HG02642 (cell line): ENCODE data around the gene ARHGEF26.
A peak's percentile ranks its signal among the peaks of the same experiment; 100 is the strongest.
"Not testable (repeated sequence)": the region's sequence is repeated elsewhere in the genome, so short reads cannot be mapped to it uniquely, and the experiment has no call there.

Source experiments
- ATAC-seq: cut with Tn5 transposase; IDR thresholded peaks from one replicate; pipeline ENCODE4 v1.9.1; 2021; ENCODE audit warnings: mild to moderate bottlenecking; ENCODE audit not compliant: unreplicated experiment, poor library complexity

Gene ARHGEF26

GRCh38 chr3:154120961-154121700 lies at the start of gene ARHGEF26:
Gene ARHGEF26 (plus strand): TSS chr3:154121390. CDS start chr3:154121993, 603 bp downstream.
- peak; percentile 77 for ATAC-seq

GRCh38 chr3:154074966-154075365 lies 46.2 kb upstream of the ARHGEF26 start:
- no peak for ATAC-seq

DNA sequence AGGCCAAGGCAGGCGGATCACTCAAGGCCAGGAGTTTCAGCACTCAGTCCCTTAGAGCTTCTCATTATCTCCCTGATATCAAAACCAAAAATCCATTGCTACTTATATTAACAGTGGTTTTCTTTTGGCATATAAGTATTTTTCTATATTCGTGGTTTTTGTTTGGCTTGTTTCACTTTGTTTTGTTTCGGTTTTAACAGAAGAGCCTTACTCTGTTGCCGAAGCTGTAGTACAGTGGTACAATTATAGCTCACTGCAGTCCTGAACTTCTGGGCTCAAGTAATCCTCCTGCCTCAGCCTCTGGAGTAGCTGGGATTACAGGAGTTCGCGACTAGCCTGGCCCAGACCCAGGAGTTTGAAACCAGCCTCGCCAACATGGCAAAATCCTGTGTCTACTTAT lies 42.5 kb upstream of the ARHGEF26 start:
- no peak for ATAC-seq

DNA sequence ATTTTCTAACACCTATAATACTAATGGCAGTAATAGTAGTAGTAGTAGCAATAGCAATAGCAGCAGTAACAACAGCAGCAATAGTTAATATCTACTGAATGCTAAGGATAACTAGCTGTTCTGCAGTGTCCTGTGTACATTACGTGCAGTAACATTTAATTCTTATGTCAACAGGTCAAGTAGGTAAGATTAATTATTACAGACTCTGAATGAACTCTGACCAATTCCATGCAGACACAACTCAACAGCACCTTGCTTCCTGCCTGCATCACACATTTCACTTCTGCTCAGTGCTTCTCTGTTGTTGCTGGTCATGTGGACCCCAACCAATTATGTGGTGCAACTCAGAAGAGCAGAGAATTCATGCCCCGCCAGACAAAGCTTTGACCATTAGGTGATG lies 39.9 kb upstream of the ARHGEF26 start:
- ATAC-seq: no peak

DNA sequence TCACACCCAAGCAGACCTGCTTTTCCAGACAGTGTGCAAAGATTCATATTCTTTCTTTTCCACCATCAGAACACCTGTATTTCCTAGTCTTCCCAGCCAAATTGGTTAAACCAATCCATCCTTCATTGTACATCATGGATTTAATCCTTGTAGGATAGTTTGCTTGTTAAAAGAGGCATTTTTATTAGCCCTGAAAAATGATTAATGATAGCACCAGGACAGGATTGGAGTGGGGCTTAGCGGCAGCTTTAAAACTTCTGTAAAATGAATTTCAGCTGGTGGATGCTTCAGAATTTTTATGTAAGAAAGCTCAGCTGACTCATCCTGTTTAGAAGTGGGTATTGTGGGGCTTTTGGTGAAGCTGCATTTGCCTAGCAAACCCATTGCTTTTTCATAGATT lies 36.1 kb upstream of the ARHGEF26 start:
- ATAC-seq: no peak

DNA sequence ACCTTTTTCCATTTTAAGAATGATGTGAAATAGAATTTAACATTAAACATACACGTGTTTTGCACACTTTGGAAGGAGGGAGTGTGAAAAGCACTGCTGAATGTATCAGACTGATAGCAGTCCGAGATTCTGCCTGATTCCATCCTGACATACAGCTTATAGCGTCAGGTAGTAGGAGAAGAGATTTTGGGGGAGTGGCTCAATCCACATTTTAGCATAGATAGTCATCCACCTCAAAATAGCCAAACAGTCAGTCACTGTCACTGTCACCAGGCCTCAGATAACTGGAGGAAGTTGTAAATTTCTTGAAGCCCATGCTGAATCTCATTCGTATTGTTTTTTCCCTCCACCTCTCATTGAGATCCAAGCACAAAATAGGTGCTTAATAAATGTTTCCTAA lies 35.4 kb upstream of the ARHGEF26 start:
- ATAC-seq: no peak

- ATAC-seq: no peak
These were observed 34.9 kb upstream of the ARHGEF26 start for GRCh38 chr3:154086286-154086685.

- not testable (repeated sequence) for ATAC-seq
These were observed 33.3 kb upstream of the ARHGEF26 start for GRCh38 chr3:154087756-154088480.

- no peak for ATAC-seq
These were observed 31.5 kb upstream of the ARHGEF26 start for GRCh38 chr3:154089421-154090420.

GRCh38 chr3:154094051-154094450 lies 27.1 kb upstream of the ARHGEF26 start:
- no peak for ATAC-seq

DNA sequence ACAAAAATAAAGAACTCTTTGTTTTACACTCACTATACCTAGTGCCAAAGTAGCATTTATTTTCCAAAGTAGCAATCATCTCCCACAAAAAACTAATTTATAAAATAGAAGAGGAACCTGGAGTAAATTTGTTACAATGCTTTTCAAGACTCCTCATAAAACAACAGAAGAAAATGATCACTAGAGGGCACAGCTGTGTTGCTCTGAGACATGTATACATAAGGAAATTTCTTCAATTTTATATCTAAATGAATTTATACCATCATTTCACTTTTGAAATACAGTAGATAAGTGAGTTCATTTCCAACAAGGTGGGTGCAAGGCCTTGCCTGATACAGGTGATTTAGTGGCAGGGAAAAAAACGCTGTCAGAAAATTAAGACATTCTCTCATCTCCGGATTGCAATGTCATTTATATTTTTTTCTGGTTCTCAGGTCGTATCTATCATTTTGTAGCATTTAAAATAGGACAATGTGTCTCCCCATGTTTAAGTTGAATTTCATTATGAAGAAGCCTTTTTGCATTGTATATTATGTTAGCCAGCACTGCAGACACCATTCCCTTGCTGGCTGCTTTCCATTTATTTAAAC lies 25.3 kb upstream of the ARHGEF26 start:
- no peak for ATAC-seq

DNA sequence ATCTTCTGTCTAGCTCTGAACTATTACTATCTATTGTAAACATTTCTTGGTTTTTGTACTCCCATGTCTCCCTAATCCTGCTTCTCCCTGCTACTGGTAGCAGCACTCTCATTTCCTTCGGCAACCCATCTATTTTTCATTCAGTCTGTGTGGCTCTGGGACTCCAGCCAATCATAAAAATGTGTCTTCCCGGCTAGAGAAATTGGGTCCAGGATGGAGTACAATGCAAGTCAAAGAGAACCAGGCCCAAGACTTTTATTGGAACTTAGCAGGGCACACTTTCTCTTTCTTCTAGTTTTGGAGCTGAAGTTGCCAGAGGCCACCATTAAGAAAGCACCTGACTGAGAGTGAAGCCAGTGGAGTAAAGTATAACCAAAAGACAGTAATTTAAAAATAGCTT lies 22.8 kb upstream of the ARHGEF26 start:
- no peak for ATAC-seq

- ATAC-seq: no peak
These were observed 20.6 kb upstream of the ARHGEF26 start for GRCh38 chr3:154100556-154100955.

GRCh38 chr3:154101250-154101649 lies 19.9 kb upstream of the ARHGEF26 start:
- no peak for ATAC-seq

DNA sequence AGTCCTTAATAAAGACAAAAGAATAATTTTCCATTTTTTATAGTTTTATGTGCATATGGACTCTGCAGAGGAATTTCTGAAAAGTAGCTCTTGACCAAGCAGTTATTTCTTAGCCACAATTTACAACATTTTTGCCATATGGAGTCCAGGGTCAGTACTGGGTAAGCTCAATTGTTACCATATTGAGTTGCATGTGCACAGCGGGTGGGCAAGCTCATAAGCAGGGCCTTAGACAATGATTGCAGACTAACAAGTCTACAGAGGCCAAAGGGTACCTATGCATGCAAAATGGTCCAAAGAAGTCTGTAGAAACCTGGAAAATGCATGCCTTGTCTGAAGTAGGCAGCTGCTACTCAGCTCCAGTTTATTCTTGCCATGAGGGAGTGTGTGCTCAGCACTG lies 19.0 kb upstream of the ARHGEF26 start:
- ATAC-seq: no peak

DNA sequence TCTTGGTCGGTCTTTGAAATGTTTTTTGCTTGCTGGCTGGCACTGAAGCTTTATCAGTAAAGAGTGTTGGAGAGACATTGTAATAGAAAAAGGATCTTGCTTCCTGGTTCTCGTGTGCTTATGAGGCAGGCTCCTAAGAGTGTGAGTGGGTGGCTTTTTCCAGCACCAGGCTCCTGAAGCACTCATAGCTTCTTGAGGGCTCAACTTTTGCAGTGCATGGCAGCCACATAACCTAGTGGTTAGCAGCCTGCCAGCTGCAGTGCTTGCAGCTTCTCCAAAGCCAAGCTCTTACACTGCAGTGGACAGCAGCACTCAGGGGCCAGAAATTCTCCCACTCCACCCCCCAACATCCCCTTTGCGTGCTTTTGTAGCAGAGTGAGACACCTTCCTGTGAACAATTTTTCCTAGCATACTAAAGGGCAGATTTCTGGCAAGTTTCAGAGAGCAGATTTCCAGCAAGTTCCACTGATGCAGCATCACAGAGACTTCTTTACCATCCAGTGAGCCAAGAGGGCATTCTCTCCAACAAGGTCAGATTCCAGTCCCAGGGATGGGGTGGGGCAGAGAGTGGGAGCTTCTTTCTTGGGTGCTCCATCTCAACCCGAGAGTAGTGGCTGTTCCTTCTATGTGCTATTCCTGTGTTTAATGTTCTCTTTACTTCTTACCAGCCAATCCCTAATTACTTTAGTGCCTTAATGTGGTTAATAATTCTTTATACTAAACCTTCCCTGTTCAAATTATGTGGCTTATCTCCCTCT lies 15.8 kb upstream of the ARHGEF26 start:
- no peak for ATAC-seq

DNA sequence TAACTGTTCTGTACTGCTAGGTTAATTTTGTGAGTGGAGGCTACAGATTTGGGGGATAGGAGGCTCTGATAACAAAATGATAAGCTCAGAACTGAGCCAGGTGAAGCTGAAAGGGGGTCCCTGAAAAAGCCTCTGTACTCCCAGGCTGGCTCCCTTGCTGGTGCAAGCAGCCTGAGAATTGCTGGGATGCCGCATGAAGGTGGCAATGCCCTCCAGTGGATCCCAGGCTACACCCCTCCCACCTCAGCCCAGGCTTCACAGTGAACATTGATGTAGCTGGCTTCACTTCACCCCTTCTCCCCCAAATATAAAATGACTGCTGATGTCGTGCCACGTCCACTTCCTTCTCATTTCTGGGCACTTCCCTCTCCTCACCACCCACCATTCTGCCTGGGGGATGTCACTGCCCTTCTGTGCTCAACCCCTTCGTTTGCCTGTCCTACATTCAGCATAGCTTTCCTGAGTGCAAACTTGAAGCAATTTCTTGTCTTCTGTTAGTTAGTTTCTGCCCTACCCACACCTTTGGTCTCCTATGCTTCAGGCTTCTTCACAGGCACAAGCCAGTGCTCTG lies 9.7 kb upstream of the ARHGEF26 start:
- no peak for ATAC-seq

DNA sequence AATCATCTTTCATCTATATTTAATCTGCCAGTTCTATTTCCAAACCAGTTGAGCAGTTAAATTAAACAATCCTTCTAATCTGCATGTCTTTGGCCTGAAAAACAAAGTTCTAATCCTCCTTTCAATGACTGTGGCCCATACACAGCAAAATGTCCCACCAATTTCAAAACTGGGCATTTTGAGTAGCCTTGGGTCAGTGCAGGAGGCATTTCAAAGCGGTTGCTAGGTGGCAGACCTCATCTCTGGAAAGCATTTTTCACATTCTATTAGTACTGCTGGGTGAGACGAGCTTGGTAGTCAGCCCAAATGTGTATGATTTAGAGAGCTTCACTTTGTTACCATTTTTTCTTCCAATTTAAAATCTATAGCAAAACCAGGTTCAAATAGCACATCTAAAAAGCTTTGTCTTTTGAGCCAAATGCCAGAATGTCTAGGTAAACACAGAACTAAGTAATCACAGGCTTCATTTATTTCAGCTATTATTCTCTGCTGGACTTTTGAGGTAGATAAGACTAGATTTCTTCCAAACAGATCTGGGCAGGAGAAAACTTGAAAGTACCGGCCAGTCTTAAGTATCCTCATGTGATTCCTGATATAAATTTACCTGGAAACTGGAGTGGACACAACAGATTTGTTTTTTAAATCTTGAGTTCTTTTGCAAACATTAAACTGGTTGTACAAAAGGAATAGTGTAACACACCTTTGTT lies 8.9 kb upstream of the ARHGEF26 start:
- no peak for ATAC-seq

DNA sequence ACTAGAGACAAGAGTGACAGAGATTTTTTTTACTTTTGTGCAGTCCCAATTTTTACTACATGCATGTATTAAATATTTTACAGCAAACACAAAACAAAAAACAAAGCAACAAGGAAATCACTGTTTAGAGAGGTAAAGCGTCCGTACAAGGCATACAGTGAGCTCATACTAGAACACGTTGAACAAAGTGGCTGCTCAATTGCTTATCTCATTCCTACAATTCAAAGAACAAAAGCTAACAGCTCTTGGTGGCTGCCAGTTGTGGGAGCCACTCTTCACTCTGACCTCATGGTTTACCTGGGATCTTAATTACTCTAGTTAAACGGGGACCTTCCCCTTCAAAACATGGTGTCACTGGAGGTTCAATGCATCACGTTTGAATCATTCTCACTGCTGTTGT lies 7.6 kb upstream of the ARHGEF26 start:
- ATAC-seq: no peak
